Activated naive CD8-positive, alpha-beta T cell treated with anti-CD3 and anti-CD28 coated beads, Interleukin-2, amount 50 U/mL, for 24 hours (primary cell): ENCODE data around the gene STK39.

Experiments
- ATAC-seq: fragments of 150-1000 bp; cut with Tn5 transposase; one replicate; pipeline ENCODE4 v1.10.0; 2021
- DNase-seq: peaks from one replicate; pipeline ENCODE4 v3.0.0; 2021
- H3K27ac Mint-ChIP-seq: one replicate; pipeline ENCODE4 v1.8.0; 2021; ENCODE audit warnings: mild to moderate bottlenecking, mixed read lengths
- H3K27me3 Mint-ChIP-seq: one replicate; pipeline ENCODE4 v1.8.0; 2021; ENCODE audit warnings: mixed read lengths
- H3K36me3 Mint-ChIP-seq: one replicate; pipeline ENCODE4 v1.8.0; 2021; ENCODE audit warnings: low read depth, mixed read lengths
- H3K4me1 Mint-ChIP-seq: one replicate; pipeline ENCODE4 v1.8.0; 2021; ENCODE audit warnings: mixed read lengths
- H3K4me3 Mint-ChIP-seq: one replicate; pipeline ENCODE4 v1.8.0; 2021; ENCODE audit warnings: mild to moderate bottlenecking, moderate library complexity, mixed read lengths
- H3K9me3 Mint-ChIP-seq: one replicate; pipeline ENCODE4 v1.8.0; 2021; ENCODE audit warnings: mixed read lengths

The STK39 gene

DNA sequence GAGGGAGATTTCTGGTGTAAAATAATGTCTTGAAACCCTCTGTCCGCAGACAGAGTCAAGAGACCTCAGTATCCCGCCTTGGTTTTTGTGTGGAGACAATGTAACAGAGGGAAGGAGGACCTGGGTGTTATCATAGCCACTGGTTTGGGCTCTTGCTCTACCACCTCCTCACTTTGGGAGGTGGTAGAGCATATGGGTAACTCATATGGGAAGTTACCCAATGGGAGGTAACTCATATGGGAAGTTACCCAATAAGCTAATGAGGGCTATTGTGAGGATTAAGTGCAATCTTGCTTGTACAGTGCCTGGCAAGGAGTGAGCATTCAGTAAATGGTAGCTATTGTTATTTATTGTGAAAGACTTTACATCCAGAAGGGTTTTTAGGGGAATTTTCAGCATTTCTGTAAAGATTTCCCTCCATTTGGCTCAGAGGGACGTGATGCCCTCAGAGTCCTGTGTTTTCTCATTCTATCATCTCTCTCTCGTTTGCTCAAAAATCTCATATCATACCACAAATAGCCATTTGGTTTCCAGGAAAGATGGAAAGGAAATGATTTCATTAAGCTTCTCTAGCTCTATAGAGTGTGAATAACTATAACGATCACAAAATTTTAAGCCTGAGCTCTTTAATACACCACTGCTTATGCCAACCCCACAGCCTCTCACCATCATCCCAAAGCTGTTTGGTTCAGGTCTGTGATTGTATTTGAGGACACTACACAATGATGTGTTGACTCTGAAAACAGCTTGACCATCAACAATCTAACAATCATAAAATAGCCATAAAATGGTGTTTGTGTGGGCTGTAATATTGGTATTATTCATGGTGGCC, 307.7 kb downstream of the STK39 start:
- peaks cover 11% of the 10 kb centered on the region for H3K27me3 Mint-ChIP-seq
- ATAC-seq (no peak), DNase-seq (no peak)
- H3K4me3 Mint-ChIP-seq, result no peak overlapping the region
- H3K27ac Mint-ChIP-seq, result no peak overlapping the region
- no peaks in the 10 kb centered on the region for H3K9me3 Mint-ChIP-seq
- no peaks in the 10 kb centered on the region for H3K4me1 Mint-ChIP-seq
- H3K36me3 Mint-ChIP-seq, result no peaks in the 10 kb centered on the region

GRCh38 chr2:167937403-167937802, 310.0 kb downstream of the STK39 start:
- H3K27me3 Mint-ChIP-seq, result peaks cover 10% of the 10 kb centered on the region

GRCh38 chr2:167935803-167936110, 311.6 kb downstream of the STK39 start:
- DNase-seq (no peak), ATAC-seq (no peak)
- no peak overlapping the region for H3K4me3 Mint-ChIP-seq
- peaks cover 8% of the 10 kb centered on the region for H3K27me3 Mint-ChIP-seq
- H3K36me3 Mint-ChIP-seq, result no peaks in the 10 kb centered on the region
- H3K27ac Mint-ChIP-seq, result no peak overlapping the region
- H3K9me3 Mint-ChIP-seq, result no peaks in the 10 kb centered on the region
- no peaks in the 10 kb centered on the region for H3K4me1 Mint-ChIP-seq

More at GRCh38 chr2:167937403-167937802, 310.0 kb downstream of the STK39 start:
- Mint-ChIP-seq H3K4me3 (no peak overlapping the region), H3K4me1 (no peaks in the 10 kb centered on the region), H3K36me3 (no peaks in the 10 kb centered on the region), H3K9me3 (no peaks in the 10 kb centered on the region), H3K27ac (no peak overlapping the region)
- ATAC-seq (no peak), DNase-seq (no peak)

DNA sequence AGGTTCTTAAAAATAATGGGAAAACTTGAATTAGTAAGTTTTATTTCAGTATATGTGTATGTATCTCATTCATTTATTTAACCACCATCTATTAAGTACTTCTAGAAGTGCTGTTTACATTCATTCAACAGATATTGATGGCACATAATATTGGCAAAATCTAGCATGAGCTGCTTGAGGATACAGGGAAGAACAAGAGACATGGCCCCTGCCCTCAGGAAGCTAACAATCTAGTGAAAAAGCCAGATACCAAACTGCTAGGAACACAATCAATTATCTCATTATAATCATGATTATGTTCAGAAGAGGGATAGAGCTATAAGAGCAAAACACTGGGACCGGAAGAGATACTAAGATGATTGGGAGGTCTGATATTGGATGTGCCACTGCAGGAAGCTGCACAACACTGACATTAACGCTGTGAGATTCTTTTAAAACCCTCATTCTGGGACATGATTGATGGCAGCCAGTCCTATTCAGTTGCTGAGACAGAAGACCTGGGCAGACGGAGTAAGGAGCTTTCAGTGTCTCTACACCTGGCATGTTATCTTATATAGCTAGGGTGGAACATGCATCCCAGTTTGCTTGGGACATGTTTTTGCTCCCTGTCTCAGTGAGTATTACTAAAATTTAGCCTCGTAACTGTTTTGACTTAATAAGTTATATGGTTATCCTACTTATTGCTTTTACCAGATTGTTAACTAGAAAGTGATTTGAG, 314.1 kb downstream of the STK39 start:
- H3K9me3 Mint-ChIP-seq, result no peaks in the 10 kb centered on the region
- no peak overlapping the region for H3K27ac Mint-ChIP-seq
- H3K4me1 Mint-ChIP-seq, result no peaks in the 10 kb centered on the region
- no peak for DNase-seq
- ATAC-seq, result no peak
- H3K36me3 Mint-ChIP-seq, result no peaks in the 10 kb centered on the region
- H3K4me3 Mint-ChIP-seq, result no peak overlapping the region
- peaks cover 4% of the 10 kb centered on the region for H3K27me3 Mint-ChIP-seq

- Mint-ChIP-seq H3K9me3 (no peaks in the 10 kb centered on the region), H3K4me3 (no peak overlapping the region), H3K4me1 (no peaks in the 10 kb centered on the region), H3K27me3 (peaks cover 2% of the 10 kb centered on the region), H3K36me3 (no peaks in the 10 kb centered on the region), H3K27ac (no peak overlapping the region)
- DNase-seq (no peak), ATAC-seq (no peak)
Measured at GRCh38 chr2:167932123-167932693, 315.2 kb downstream of the STK39 start.

GRCh38 chr2:167929484-167929883, 317.9 kb downstream of the STK39 start:
- peaks cover 2% of the 10 kb centered on the region for H3K27me3 Mint-ChIP-seq
- DNase-seq (no peak), ATAC-seq (no peak)
- H3K4me1 Mint-ChIP-seq, result no peaks in the 10 kb centered on the region
- no peaks in the 10 kb centered on the region for H3K9me3 Mint-ChIP-seq
- H3K4me3 Mint-ChIP-seq, result no peak overlapping the region
- H3K36me3 Mint-ChIP-seq, result no peaks in the 10 kb centered on the region
- no peak overlapping the region for H3K27ac Mint-ChIP-seq

GRCh38 chr2:167928434-167928833, 319.0 kb downstream of the STK39 start:
- H3K4me1 Mint-ChIP-seq, result no peaks in the 10 kb centered on the region
- peaks cover 2% of the 10 kb centered on the region for H3K27me3 Mint-ChIP-seq
- H3K9me3 Mint-ChIP-seq, result no peaks in the 10 kb centered on the region
- DNase-seq (no peak), ATAC-seq (no peak)
- H3K4me3 Mint-ChIP-seq, result no peak overlapping the region
- no peak overlapping the region for H3K27ac Mint-ChIP-seq
- H3K36me3 Mint-ChIP-seq, result no peaks in the 10 kb centered on the region

DNA sequence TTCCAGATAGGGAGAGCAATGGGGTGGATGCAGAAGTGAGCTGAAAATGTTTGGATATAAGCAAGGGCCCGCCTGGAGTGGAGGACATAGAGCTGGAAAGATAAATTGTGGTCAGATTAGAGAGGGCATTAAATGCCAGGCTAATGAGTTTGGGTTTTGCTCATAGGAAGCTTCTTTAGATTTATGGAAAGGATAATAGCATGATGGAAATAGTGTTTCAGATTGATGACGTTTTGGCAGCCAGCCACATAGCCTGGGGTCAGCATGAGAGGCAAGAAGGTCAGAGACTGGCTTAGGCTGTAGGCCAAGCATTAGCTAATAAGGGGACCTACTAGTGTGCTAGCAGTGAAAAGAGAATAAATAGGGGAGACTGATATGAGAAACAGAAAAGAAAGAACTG, 321.6 kb downstream of the STK39 start:
- Mint-ChIP-seq H3K4me3 (no peak overlapping the region), H3K27me3 (no peaks in the 10 kb centered on the region), H3K4me1 (no peaks in the 10 kb centered on the region), H3K36me3 (no peaks in the 10 kb centered on the region), H3K27ac (no peak overlapping the region), H3K9me3 (no peaks in the 10 kb centered on the region)
- DNase-seq (no peak), ATAC-seq (no peak)

GRCh38 chr2:167924556-167924955, 322.8 kb downstream of the STK39 start:
- H3K9me3 Mint-ChIP-seq, result no peaks in the 10 kb centered on the region
- no peak overlapping the region for H3K27ac Mint-ChIP-seq
- no peaks in the 10 kb centered on the region for H3K36me3 Mint-ChIP-seq
- no peak overlapping the region for H3K4me3 Mint-ChIP-seq
- no peak for DNase-seq
- ATAC-seq, result no peak
- no peaks in the 10 kb centered on the region for H3K27me3 Mint-ChIP-seq
- H3K4me1 Mint-ChIP-seq, result no peaks in the 10 kb centered on the region

DNA sequence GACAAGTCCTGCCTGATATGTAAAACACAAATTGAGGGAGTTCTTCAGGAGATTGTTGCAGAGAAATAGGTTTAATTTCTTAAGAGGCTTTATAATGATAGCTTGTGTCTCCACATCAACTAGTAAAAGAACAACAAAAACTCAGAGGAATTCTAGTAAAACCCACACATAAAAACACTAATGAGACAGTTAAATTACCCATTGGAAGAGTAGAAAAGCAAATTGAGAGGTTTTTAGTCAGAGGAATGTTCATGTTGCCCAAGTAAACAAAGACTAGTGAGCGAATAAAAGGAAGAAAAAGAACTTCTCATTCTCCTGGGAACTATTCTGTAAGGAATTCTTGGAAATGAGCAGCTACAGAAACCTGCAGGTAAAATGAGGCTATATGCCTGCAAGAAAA, 330.6 kb downstream of the STK39 start:
- no peak overlapping the region for H3K4me3 Mint-ChIP-seq
- DNase-seq, result no peak
- peaks cover 4% of the 10 kb centered on the region for H3K27me3 Mint-ChIP-seq
- no peaks in the 10 kb centered on the region for H3K9me3 Mint-ChIP-seq
- ATAC-seq, result no peak
- no peak overlapping the region for H3K27ac Mint-ChIP-seq
- H3K36me3 Mint-ChIP-seq, result no peaks in the 10 kb centered on the region
- no peaks in the 10 kb centered on the region for H3K4me1 Mint-ChIP-seq

DNA sequence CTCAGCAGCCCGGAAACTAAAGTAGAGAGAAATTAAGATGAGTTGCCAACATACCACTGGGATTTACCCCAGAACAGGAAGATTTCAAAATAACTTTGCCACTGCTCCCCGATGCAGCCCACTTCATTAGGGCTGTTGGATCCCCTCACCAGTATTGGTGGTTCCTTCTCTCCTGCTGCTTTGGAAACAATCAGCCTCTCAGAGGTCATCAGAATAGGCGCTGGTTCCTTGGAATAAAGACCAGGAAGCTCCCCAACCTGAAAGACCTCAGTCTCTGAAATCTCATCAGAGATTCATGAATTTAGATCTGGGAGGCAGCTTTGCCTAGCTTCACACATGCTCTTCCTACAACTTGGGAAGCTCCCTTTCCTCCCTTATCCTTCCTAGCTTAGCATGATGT, 332.4 kb downstream of the STK39 start:
- Mint-ChIP-seq H3K27ac (no peak overlapping the region), H3K9me3 (no peaks in the 10 kb centered on the region), H3K4me3 (no peak overlapping the region), H3K36me3 (no peaks in the 10 kb centered on the region), H3K27me3 (peaks cover 10% of the 10 kb centered on the region), H3K4me1 (no peaks in the 10 kb centered on the region)
- no peak for ATAC-seq
- DNase-seq, result no peak

- Mint-ChIP-seq H3K4me1 (no peaks in the 10 kb centered on the region), H3K36me3 (no peaks in the 10 kb centered on the region), H3K9me3 (no peaks in the 10 kb centered on the region), H3K27ac (no peak overlapping the region), H3K4me3 (no peak overlapping the region), H3K27me3 (peaks cover 8% of the 10 kb centered on the region)
- ATAC-seq (no peak), DNase-seq (no peak)
Measured at GRCh38 chr2:167908786-167909185, 338.6 kb downstream of the STK39 start.

DNA sequence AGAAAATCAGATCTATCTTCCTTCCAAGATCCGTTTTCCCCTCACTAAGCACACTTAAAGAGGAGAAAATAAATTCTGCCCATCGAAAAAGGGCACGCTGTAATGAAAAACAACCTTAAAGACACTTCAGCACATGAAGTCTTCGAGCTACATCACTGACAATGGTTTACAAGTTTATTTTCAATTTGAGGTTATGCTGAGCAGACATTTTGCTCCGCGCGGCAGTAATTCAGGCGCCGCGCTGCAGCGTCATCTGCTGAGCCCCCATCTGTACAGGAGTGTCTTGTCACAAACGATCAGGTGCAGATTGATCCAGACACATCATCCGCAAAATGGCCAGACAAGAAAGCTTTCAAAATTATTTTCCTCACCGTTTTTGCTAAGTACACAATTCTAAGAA, 341.7 kb downstream of the STK39 start:
- ATAC-seq, result no peak
- no peaks in the 10 kb centered on the region for H3K36me3 Mint-ChIP-seq
- no peak overlapping the region for H3K4me3 Mint-ChIP-seq
- H3K27me3 Mint-ChIP-seq, result peaks cover 3% of the 10 kb centered on the region
- H3K27ac Mint-ChIP-seq, result no peak overlapping the region
- DNase-seq, result no peak
- no peaks in the 10 kb centered on the region for H3K4me1 Mint-ChIP-seq
- H3K9me3 Mint-ChIP-seq, result no peaks in the 10 kb centered on the region
